ENCODE results near the gene GPR152. TPM values are rescaled to one million over a fixed set of nuclear protein-coding genes. Genes with fewer than 3 reads are reported as not detected.

Gene GPR152
- total RNA-seq, 1 experiment from 2014 or later, result not detected

DNA sequence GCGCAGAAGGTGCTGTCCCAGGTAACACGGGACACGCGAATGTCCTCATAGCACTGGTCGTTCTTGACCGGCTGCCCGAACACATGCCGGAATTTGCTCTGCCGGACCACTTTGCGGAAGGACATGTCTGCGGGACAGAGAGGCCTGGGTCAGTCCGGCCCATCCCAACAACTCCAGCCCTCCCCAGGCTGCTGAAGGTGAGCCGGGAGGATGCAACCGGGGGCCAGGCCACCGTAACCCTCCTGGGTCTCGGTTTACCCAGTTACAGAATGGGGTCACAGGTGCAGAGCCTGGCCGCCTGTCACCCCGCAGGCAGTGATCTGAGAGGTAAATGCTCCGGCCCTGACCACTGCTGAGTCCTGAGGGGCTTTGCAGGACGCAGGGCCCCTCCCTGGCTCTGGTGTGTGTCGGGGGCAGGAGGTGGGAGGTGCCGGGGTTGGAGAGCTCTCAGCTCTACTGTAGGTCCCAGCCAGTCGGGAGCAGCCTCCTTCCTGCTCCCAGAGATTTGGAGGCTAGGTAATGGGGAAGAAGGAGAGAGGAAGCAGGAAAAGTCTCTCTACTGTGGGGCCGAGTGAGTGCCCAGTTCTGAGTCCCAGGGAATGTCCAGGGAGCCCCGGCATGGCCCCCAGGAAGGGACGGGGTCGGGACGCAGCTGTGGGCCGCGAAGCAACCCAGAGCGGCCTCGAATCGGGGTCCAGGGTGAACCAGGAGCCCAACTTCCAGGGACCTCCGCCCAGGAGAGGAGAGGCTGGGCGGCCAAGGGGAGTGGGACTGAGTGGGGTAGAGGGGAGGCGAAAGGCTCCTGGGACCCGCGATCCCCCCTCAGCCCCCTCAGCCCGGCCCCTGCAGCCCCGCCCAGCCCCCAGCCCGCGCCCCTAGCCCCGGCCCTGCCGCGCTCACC, 9.8 kb downstream of the GPR152 start:
- Mint-ChIP-seq H3K27ac (ENCODE audit: unreplicated experiment) (no peak overlapping the region), H3K4me3 (ENCODE audit: low read depth, unreplicated experiment) (peak overlapping the region; percentile 84), H3K4me1 (ENCODE audit: low read depth, unreplicated experiment) (peaks cover 24% of the 10 kb centered on the region), H3K9me3 (ENCODE audit: low read depth, unreplicated experiment) (no peaks in the 10 kb centered on the region), H3K36me3 (ENCODE audit: insufficient read depth, unreplicated experiment) (peaks cover 60% of the 10 kb centered on the region), H3K27me3 (ENCODE audit: unreplicated experiment) (no peaks in the 10 kb centered on the region)
- TF ChIP-seq, protein P1, sequence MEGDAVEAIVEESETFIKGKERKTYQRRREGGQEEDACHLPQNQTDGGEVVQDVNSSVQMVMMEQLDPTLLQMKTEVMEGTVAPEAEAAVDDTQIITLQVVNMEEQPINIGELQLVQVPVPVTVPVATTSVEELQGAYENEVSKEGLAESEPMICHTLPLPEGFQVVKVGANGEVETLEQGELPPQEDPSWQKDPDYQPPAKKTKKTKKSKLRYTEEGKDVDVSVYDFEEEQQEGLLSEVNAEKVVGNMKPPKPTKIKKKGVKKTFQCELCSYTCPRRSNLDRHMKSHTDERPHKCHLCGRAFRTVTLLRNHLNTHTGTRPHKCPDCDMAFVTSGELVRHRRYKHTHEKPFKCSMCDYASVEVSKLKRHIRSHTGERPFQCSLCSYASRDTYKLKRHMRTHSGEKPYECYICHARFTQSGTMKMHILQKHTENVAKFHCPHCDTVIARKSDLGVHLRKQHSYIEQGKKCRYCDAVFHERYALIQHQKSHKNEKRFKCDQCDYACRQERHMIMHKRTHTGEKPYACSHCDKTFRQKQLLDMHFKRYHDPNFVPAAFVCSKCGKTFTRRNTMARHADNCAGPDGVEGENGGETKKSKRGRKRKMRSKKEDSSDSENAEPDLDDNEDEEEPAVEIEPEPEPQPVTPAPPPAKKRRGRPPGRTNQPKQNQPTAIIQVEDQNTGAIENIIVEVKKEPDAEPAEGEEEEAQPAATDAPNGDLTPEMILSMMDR (IDR thresholded peaks at IDR 0.05; ENCODE audit: unreplicated experiment), result no peak
- intact Hi-C loops (cut with micrococcal nuclease; ENCODE audit: unreplicated experiment), result no loop called here
- DNase-seq, result no peak
- no TSS peak for BruUV-seq (replicated peaks)
- CTCF ChIA-PET, result interaction anchor here (0.6 kb wide), 1 partner anchor 50 kb away, joined by 5 read pairs; no protein-coding TSS in a partner anchor

DNA sequence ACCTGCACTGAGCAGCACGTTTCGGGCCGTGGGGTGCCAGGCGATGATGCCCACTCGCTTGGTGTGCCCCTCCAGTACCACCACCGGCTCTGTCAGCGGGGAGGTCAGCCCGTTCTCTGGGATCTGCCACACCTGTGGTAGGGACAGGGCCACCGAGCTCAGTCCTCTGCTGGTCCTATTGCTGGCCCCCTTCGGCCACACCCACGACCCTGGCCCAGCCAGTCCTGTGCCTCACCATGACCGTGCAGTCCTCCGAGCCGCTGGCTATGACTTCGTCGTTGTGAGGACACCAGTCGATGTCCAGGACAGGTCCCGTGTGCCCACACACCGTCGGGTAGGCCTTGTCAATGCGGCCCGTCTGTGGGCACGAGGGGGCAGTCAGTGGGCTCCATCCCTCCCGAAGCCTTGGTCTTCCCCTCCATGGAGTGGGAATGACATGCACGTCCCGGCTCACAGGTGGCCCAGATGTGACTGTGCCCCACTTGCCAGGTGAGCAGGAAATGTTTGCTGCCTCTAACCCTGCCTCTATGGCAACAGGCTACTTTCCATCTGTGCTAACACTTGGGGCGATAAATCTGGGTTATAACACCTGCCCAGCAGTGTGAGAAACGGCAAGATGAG, 10.7 kb downstream of the GPR152 start:
- H3K27me3 Mint-ChIP-seq (ENCODE audit: unreplicated experiment), result no peaks in the 10 kb centered on the region
- H3K4me1 Mint-ChIP-seq (ENCODE audit: low read depth, unreplicated experiment), result peaks cover 24% of the 10 kb centered on the region
- TF ChIP-seq, protein P1 (IDR thresholded peaks at IDR 0.05; ENCODE audit: unreplicated experiment), result no peak

DNA sequence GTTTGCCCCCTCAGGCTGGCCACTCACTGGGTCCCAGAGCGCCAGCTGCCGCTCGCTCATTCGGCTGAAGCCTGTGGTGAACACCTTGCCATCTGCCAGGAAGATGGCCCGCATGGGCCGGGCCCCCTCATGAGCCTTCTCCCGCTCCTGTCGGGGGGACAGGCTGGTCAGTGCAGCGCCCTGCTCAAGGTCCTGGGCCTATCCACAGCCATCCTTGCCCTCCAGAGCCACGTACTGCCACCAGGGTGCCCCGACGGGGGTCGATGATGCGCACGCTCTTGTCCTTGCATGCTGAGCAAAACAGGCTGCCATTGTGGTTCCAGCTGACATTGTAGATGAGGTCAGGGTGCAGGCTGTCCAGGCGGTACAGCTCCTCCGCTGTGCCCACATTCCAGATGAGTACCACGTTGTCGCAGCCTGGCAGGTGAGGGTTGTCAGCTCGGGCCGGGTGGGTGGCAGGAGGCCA, 11.4 kb downstream of the GPR152 start:
- CTCF ChIA-PET, result no interaction called here
- Mint-ChIP-seq H3K27me3 (ENCODE audit: unreplicated experiment) (no peaks in the 10 kb centered on the region), H3K27ac (ENCODE audit: unreplicated experiment) (no peak overlapping the region), H3K4me3 (ENCODE audit: low read depth, unreplicated experiment) (no peak overlapping the region), H3K4me1 (ENCODE audit: low read depth, unreplicated experiment) (peaks cover 24% of the 10 kb centered on the region), H3K9me3 (ENCODE audit: low read depth, unreplicated experiment) (no peaks in the 10 kb centered on the region), H3K36me3 (ENCODE audit: insufficient read depth, unreplicated experiment) (peaks cover 71% of the 10 kb centered on the region)
- no TSS peak for BruUV-seq (replicated peaks)
- DNase-seq, result no peak
- intact Hi-C loops (cut with micrococcal nuclease; ENCODE audit: unreplicated experiment), result no loop called here
- TF ChIP-seq, protein P1 (IDR thresholded peaks at IDR 0.05; ENCODE audit: unreplicated experiment), result no peak

More for the DNA sequence above, 10.7 kb downstream of the GPR152 start:
- Mint-ChIP-seq H3K36me3 (ENCODE audit: insufficient read depth, unreplicated experiment) (peaks cover 64% of the 10 kb centered on the region), H3K4me3 (ENCODE audit: low read depth, unreplicated experiment) (peak overlapping the region; percentile 84), H3K27ac (ENCODE audit: unreplicated experiment) (no peak overlapping the region), H3K9me3 (ENCODE audit: low read depth, unreplicated experiment) (no peaks in the 10 kb centered on the region)
- CTCF ChIA-PET, result no interaction called here
- intact Hi-C loops (cut with micrococcal nuclease; ENCODE audit: unreplicated experiment), result no loop called here
- BruUV-seq (replicated peaks), result TSS peak; percentile 47
- no peak for DNase-seq

DNA sequence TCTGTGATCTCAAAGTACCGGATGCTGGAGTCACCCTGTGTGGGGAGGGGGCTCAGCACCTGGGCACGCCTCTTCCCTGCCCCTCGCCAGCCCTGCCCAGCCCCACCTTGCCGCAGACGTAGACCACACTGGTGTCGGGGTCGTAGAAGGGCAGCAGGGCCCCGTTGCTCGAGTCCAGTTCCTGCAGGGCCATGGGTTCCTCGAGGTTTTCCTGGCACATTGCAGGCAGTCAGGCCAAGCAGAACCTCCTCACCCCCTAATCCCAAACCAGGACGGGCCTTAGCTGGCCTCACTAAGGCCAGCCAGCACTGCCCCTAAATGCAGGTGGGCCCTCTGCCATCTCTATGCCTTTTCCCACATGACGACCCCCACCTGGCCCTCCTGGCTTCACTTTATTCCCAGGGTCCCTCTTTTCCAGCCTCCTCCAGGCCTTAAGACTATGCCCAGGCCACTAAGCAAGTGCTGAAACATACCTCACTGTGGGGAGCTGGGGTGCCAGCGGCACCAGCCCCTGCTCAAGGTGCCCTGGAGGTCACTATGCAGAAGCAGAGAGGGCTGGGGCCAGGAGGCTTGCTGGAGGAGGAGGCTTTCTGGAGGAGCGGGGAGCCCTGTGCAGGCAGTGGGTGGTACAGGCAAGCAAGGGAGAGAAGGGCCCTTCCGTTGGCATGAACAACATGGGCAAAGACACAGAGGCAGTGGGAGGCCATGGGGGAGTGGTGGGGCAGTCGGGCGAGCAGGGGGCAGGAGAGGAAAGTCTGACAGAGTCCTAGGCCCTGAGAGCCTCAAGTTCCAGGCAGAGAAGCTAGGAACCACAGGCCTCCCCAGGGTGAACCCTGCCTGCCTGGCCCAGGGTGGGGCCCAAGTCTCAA, 12.1 kb downstream of the GPR152 start:
- TF ChIP-seq, protein P1 (IDR thresholded peaks at IDR 0.05; ENCODE audit: unreplicated experiment), result no peak
- H3K27me3 Mint-ChIP-seq (ENCODE audit: unreplicated experiment), result no peaks in the 10 kb centered on the region
- no peaks in the 10 kb centered on the region for H3K9me3 Mint-ChIP-seq (ENCODE audit: low read depth, unreplicated experiment)
- intact Hi-C loops (cut with micrococcal nuclease; ENCODE audit: unreplicated experiment), result no loop called here
- BruUV-seq (replicated peaks), result no TSS peak
- H3K36me3 Mint-ChIP-seq (ENCODE audit: insufficient read depth, unreplicated experiment), result peaks cover 78% of the 10 kb centered on the region
- H3K4me1 Mint-ChIP-seq (ENCODE audit: low read depth, unreplicated experiment), result peaks cover 21% of the 10 kb centered on the region
- H3K27ac Mint-ChIP-seq (ENCODE audit: unreplicated experiment), result no peak overlapping the region
- CTCF ChIA-PET, result no interaction called here
- no peak overlapping the region for H3K4me3 Mint-ChIP-seq (ENCODE audit: low read depth, unreplicated experiment)
- DNase-seq, result no peak
